HL-60 (cell line): ENCODE measurements around the gene CLNK.

Experiments used
- DNase-seq, 2 experiments: peaks; one replicate each; pipeline ENCODE4 v3.0.0-alpha.2; 2010 to 2020; ENCODE audit warnings: low read depth in 1 of 2, low spot score in 1 of 2
- H3K27ac ChIP-seq: fragments of 250-450 bp; sonication (Bioruptor Pico); replicated peaks from 2 replicates; pipeline ENCODE4 v1.5.1; 2020; ENCODE audit warnings: mild to moderate bottlenecking, moderate library complexity
- H3K27me3 ChIP-seq: fragments of 250-450 bp; sonication (Bioruptor Pico); 2 replicates; pipeline ENCODE4 v1.5.1; 2021; ENCODE audit warnings: mild to moderate bottlenecking, moderate library complexity; ENCODE audit not compliant: insufficient read depth, poor library complexity, severe bottlenecking
- H3K4me3 ChIP-seq: replicated peaks from 2 replicates; pipeline ENCODE4 v1.5.1; 2011; ENCODE audit warnings: mild to moderate bottlenecking, control low read depth, low read length; ENCODE audit not compliant: insufficient read depth
- GABPA ChIP-seq: IDR thresholded peaks from 2 replicates; pipeline ENCODE4 v1.6.1; 2012; ENCODE audit warnings: low read depth
- POLR2AphosphoS5 ChIP-seq: IDR thresholded peaks from 2 replicates; pipeline ENCODE4 v1.6.1; 2012; ENCODE audit warnings: low read depth
- SPI1 ChIP-seq: IDR thresholded peaks from 2 replicates; pipeline ENCODE4 v1.6.1; 2012; ENCODE audit warnings: low read depth, mild to moderate bottlenecking, borderline replicate concordance
- TF ChIP-seq, protein P1 (sequence below): IDR thresholded peaks from one replicate; pipeline ENCODE4 v1.5.1; 2011; ENCODE audit warnings: low read length, control low read depth, inconsistent platforms; ENCODE audit not compliant: insufficient read depth
- TF ChIP-seq, protein P2 (sequence below): IDR thresholded peaks from 2 replicates; pipeline ENCODE4 v1.6.1; 2012; ENCODE audit warnings: low read depth; ENCODE audit not compliant: insufficient replicate concordance

Gene CLNK

DNA sequence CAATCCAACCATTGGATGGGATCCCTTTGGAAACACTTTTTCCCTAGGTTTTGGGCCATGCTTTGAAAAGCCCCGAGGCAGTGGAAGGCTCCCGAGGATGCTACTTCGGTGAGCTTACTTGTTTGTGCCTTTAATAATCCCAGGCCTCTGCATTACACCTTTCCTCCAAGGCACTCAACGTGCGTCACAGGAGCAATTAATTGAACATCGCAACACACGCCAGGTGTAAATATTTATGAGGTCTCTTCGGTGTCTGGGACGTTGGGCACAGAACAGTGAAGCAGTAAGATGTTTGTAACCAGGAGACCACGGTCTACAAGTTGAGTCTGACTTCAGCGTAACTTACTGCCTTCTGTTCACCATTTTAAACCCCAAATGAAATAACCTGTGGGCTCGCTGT lies 97.3 kb downstream of the CLNK start:
- Histone ChIP-seq H3K27me3 (no peaks in the 10 kb centered on the region), H3K27ac (no peak overlapping the region), H3K4me3 (no peak overlapping the region)
- TF ChIP-seq, protein P1, sequence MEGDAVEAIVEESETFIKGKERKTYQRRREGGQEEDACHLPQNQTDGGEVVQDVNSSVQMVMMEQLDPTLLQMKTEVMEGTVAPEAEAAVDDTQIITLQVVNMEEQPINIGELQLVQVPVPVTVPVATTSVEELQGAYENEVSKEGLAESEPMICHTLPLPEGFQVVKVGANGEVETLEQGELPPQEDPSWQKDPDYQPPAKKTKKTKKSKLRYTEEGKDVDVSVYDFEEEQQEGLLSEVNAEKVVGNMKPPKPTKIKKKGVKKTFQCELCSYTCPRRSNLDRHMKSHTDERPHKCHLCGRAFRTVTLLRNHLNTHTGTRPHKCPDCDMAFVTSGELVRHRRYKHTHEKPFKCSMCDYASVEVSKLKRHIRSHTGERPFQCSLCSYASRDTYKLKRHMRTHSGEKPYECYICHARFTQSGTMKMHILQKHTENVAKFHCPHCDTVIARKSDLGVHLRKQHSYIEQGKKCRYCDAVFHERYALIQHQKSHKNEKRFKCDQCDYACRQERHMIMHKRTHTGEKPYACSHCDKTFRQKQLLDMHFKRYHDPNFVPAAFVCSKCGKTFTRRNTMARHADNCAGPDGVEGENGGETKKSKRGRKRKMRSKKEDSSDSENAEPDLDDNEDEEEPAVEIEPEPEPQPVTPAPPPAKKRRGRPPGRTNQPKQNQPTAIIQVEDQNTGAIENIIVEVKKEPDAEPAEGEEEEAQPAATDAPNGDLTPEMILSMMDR = no peak
- TF ChIP-seq, protein P2, sequence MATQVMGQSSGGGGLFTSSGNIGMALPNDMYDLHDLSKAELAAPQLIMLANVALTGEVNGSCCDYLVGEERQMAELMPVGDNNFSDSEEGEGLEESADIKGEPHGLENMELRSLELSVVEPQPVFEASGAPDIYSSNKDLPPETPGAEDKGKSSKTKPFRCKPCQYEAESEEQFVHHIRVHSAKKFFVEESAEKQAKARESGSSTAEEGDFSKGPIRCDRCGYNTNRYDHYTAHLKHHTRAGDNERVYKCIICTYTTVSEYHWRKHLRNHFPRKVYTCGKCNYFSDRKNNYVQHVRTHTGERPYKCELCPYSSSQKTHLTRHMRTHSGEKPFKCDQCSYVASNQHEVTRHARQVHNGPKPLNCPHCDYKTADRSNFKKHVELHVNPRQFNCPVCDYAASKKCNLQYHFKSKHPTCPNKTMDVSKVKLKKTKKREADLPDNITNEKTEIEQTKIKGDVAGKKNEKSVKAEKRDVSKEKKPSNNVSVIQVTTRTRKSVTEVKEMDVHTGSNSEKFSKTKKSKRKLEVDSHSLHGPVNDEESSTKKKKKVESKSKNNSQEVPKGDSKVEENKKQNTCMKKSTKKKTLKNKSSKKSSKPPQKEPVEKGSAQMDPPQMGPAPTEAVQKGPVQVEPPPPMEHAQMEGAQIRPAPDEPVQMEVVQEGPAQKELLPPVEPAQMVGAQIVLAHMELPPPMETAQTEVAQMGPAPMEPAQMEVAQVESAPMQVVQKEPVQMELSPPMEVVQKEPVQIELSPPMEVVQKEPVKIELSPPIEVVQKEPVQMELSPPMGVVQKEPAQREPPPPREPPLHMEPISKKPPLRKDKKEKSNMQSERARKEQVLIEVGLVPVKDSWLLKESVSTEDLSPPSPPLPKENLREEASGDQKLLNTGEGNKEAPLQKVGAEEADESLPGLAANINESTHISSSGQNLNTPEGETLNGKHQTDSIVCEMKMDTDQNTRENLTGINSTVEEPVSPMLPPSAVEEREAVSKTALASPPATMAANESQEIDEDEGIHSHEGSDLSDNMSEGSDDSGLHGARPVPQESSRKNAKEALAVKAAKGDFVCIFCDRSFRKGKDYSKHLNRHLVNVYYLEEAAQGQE = no peak
- TF ChIP-seq GABPA = no peak
- TF ChIP-seq POLR2AphosphoS5 = no peak
- no peak for TF ChIP-seq SPI1
- DNase-seq = no peak

- Histone ChIP-seq H3K27me3 (no peaks in the 10 kb centered on the region), H3K27ac (no peak overlapping the region), H3K4me3 (no peak overlapping the region)
- TF ChIP-seq, protein P2 = no peak
- TF ChIP-seq SPI1 (no peak), POLR2AphosphoS5 (no peak)
- DNase-seq = no peak
These were observed 100.5 kb downstream of the CLNK start for GRCh38 chr4:10584042-10584441.

GRCh38 chr4:10582951-10583350 lies 101.6 kb downstream of the CLNK start:
- DNase-seq = no peak
- TF ChIP-seq, protein P2 = no peak
- TF ChIP-seq, protein P1 = no peak
- TF ChIP-seq POLR2AphosphoS5 = no peak
- no peak for TF ChIP-seq SPI1
- TF ChIP-seq GABPA = no peak
- Histone ChIP-seq H3K27ac (no peak overlapping the region), H3K27me3 (no peaks in the 10 kb centered on the region), H3K4me3 (no peak overlapping the region)

DNA sequence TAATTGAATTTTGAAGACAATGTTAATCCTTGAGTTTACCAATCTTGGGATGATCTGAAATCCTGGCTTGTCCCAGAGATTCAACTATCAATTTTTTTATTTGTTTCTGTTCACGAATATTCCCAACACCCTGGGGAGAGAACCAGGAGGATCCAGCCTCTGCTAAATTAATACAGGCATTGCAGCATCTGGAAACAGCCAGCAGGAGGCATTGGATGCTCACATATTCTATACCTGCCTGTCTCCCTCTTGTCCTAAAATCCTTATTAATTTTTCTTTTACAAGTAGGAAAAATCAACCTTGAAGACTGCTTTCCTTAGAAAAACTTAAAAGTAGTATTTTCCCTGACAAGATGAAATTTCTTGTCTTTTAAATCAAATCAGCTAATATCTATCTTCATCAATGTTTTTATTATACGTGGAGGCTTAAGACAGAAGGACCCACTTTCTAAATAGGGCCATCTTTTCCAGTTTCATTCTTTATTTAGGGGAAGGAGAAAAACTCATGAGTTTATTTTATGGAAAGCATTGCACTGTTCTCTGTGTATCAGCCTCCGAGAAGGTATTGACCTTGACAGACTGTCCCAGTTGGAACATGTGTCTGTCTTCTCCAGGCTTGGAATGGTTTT lies 102.4 kb downstream of the CLNK start:
- peak in 1 of 2 experiments; percentile 4 for DNase-seq
- H3K4me3 ChIP-seq = no peak overlapping the region
- no peak overlapping the region for H3K27ac ChIP-seq
- TF ChIP-seq, protein P2 = no peak
- TF ChIP-seq POLR2AphosphoS5 (no peak), SPI1 (no peak)
- TF ChIP-seq, protein P1 = peak; percentile 59
- no peaks in the 10 kb centered on the region for H3K27me3 ChIP-seq
